Gastrocnemius medialis (tissue), 4 donors: ENCODE results near the gene PCCB. TPM values are rescaled to one million over a fixed set of nuclear protein-coding genes. Genes with fewer than 3 reads are reported as not detected.

Source experiments
- ATAC-seq, 2 donors: fragments of 150-250 bp; one replicate each; pipeline ENCODE4 v1.9.1; 2016
- DNase-seq, 2 donors: peaks; one replicate each; pipeline ENCODE4 v3.0.0-alpha.2; 2019
- H3K27ac ChIP-seq, 4 donors: fragments of 200-600 bp; sonication (generic); 1 replicate in 1 of 4; 2 replicates in 3 of 4; pipeline ENCODE4 v1.5.1; 2016 to 2018; ENCODE audit warnings: mild to moderate bottlenecking in 2 of 4, moderate library complexity in 1 of 4
- H3K27me3 ChIP-seq, 3 donors: fragments of 200-600 bp; sonication (generic) in 2 of 3; 1 replicate in 1 of 3; 2 replicates in 2 of 3; pipeline versions ENCODE4 v1.5.1 to v1.6.0; 2016 to 2019; ENCODE audit warnings: mild to moderate bottlenecking in 1 of 3, moderate library complexity in 1 of 3
- H3K36me3 ChIP-seq, 2 donors: fragments of 200-600 bp; sonication (generic) in 1 of 2; one replicate each; pipeline ENCODE4 v1.5.1; 2017 to 2018
- H3K4me1 ChIP-seq, 2 donors: fragments of 200-600 bp; sonication (generic) in 1 of 2; one replicate each; pipeline ENCODE4 v1.5.1; 2016 to 2017; ENCODE audit warnings: mild to moderate bottlenecking in 2 of 2
- H3K4me3 ChIP-seq, 4 donors: fragments of 200-600 bp; sonication (generic) in 3 of 4; 1 replicate in 1 of 4; 2 replicates in 3 of 4; pipeline ENCODE4 v1.5.1; 2016 to 2019; ENCODE audit warnings: mild to moderate bottlenecking in 2 of 4
- H3K9me3 ChIP-seq, 3 donors: fragments of 200-600 bp; sonication (generic) in 2 of 3; 1 replicate in 1 of 3; 2 replicates in 2 of 3; pipeline ENCODE4 v1.5.1; 2016 to 2019
- CTCF ChIP-seq, 5 experiments: fragments of 450-650 bp in 3 of 5; fragments of 200-600 bp in 2 of 5; sonication (generic) in 2 of 5; IDR thresholded peaks in 4 of 5; conservative IDR thresholded peaks in 1 of 5; 1 replicate in 4 of 5; 2 replicates in 1 of 5; pipeline ENCODE4 v1.5.1; 2016 to 2019; ENCODE audit warnings: antibody characterized with exemption in 5 of 5, mild to moderate bottlenecking in 3 of 5, moderate library complexity in 3 of 5
- POLR2A ChIP-seq, 2 donors: fragments of 450-650 bp; IDR thresholded peaks; one replicate each; pipeline ENCODE4 v1.6.1; 2017; ENCODE audit warnings: antibody characterized with exemption in 2 of 2, mild to moderate bottlenecking in 2 of 2, moderate library complexity in 2 of 2
- in situ Hi-C, 4 donors: fragments of 200-750 bp; cut with MboI; loops; one replicate each; pipeline versions ENCODE4 v1.15.0 to v1.8.0; 2017; ENCODE audit warnings: low sequenced_read_pairs in 4 of 4
- intact Hi-C: fragments of 100-400 bp; cut with DNase I; formaldehyde crosslinking; loops from one replicate; pipeline ENCODE4 v1.15.1; 2023; ENCODE audit warnings: low total_unique reads
- total RNA-seq, 4 donors: library from RNA; depleted of rRNA; stranded (reverse); fragments of >200 nt; gene quantifications; one replicate each; pipeline versions ENCODE4 v1.1.0 to v1.2.3, GENCODE V29; 2016

The PCCB gene
- total RNA-seq, 4 donors from 2014 or later, result 29.8 to 41.4 (median 37.9) TPM

- H3K27me3 ChIP-seq, result no peaks in the 10 kb centered on the region
- peaks cover 13 to 15% of the 10 kb centered on the region in 2 donors for H3K4me1 ChIP-seq
- no peak overlapping the region for H3K4me3 ChIP-seq
- H3K36me3 ChIP-seq, result peaks cover 0 to 5% of the 10 kb centered on the region in 2 donors
- H3K9me3 ChIP-seq, result peaks cover 0 to 9% (median 0%) of the 10 kb centered on the region in 3 donors
- H3K27ac ChIP-seq, result peak overlapping the region in 1 of 4 donors; percentile 74
- no peak for DNase-seq
- in situ Hi-C loops, result no loop called here
- ATAC-seq, result no peak
- TF ChIP-seq POLR2A (IDR thresholded peaks at IDR 0.05) (no peak), CTCF (IDR thresholded peaks at IDR 0.05 in 4 of 5, conservative IDR thresholded peaks at IDR 0.05 in 1 of 5) (no peak)
- intact Hi-C loops, result no loop called here
Measured at GRCh38 chr3:136276049-136276755, 26.1 kb downstream of the PCCB start.

GRCh38 chr3:136277115-136277514 lies 27.0 kb downstream of the PCCB start:
- ATAC-seq, result peak in 1 of 2 donors; percentile 70
- TF ChIP-seq POLR2A (IDR thresholded peaks at IDR 0.05), result no peak
- no peak for TF ChIP-seq CTCF (IDR thresholded peaks at IDR 0.05 in 4 of 5, conservative IDR thresholded peaks at IDR 0.05 in 1 of 5)
- H3K4me1 ChIP-seq, result peaks cover 17% of the 10 kb centered on the region in 2 donors
- peak overlapping the region; percentile 43 to 74 (median 52) for H3K27ac ChIP-seq
- H3K9me3 ChIP-seq, result peaks cover 0 to 9% (median 0%) of the 10 kb centered on the region in 3 donors
- peak in 1 of 2 donors; percentile 38 for DNase-seq
- peaks cover 0 to 5% of the 10 kb centered on the region in 2 donors for H3K36me3 ChIP-seq
- no peaks in the 10 kb centered on the region for H3K27me3 ChIP-seq
- in situ Hi-C loops, result no loop called here
- intact Hi-C loops, result no loop called here
- H3K4me3 ChIP-seq, result no peak overlapping the region

GRCh38 chr3:136277634-136278033 lies 27.5 kb downstream of the PCCB start:
- H3K27me3 ChIP-seq, result no peaks in the 10 kb centered on the region
- no peak overlapping the region for H3K4me3 ChIP-seq
- peaks cover 0 to 9% (median 0%) of the 10 kb centered on the region in 3 donors for H3K9me3 ChIP-seq
- H3K27ac ChIP-seq, result peak overlapping the region; percentile 43 to 74 (median 52)
- intact Hi-C loops, result no loop called here
- H3K36me3 ChIP-seq, result peaks cover 0 to 5% of the 10 kb centered on the region in 2 donors
- DNase-seq, result peak in 1 of 2 donors; percentile 46
- ATAC-seq, result peak; percentile 56 to 85
- in situ Hi-C loops, result no loop called here
- peaks cover 18 to 22% of the 10 kb centered on the region in 2 donors for H3K4me1 ChIP-seq
- TF ChIP-seq CTCF (IDR thresholded peaks at IDR 0.05 in 4 of 5, conservative IDR thresholded peaks at IDR 0.05 in 1 of 5), result no peak

- peaks cover 0 to 5% of the 10 kb centered on the region in 2 donors for H3K36me3 ChIP-seq
- no peak for DNase-seq
- no peak overlapping the region for H3K27ac ChIP-seq
- H3K27me3 ChIP-seq, result no peaks in the 10 kb centered on the region
- H3K4me3 ChIP-seq, result no peak overlapping the region
- peaks cover 29 to 31% of the 10 kb centered on the region in 2 donors for H3K4me1 ChIP-seq
- TF ChIP-seq CTCF (IDR thresholded peaks at IDR 0.05 in 4 of 5, conservative IDR thresholded peaks at IDR 0.05 in 1 of 5), result no peak
- no peak for TF ChIP-seq POLR2A (IDR thresholded peaks at IDR 0.05)
- intact Hi-C loops (no loop called here), in situ Hi-C loops (no loop called here)
- ATAC-seq, result no peak
- H3K9me3 ChIP-seq, result peaks cover 0 to 9% (median 0%) of the 10 kb centered on the region in 3 donors
Measured at GRCh38 chr3:136279092-136279491, 29.0 kb downstream of the PCCB start.
